HCT116 (cell line): ENCODE results near the gene IP6K2. TPM values are rescaled to one million over a fixed set of nuclear protein-coding genes. Genes with fewer than 3 reads are reported as not detected.

Experiments
- ATAC-seq: fragments of 200-7000 bp; cut with Tn5 transposase; 2 replicates; pipeline ENCODE4 v1.9.1; 2020; ENCODE audit warnings: mild to moderate bottlenecking, moderate library complexity
- BruUV-seq: library from RNA; stranded (reverse); fragments of 400-500 nt; replicated peaks from 2 replicates; lab custom pipeline; 2021; lab: Mats Ljungman, UMichigan
- CTCF ChIA-PET: fragments of 300-600 bp; sonication (Branson Sonifier 250); formaldehyde crosslinking; loops from one replicate; lab custom pipeline; 2021; ENCODE audit warnings: antibody characterized with exemption; lab: Charles Lee
- POLR2A ChIA-PET: fragments of 300-600, 350-600 bp; sonication (Branson Sonifier 250); formaldehyde crosslinking; loops from one replicate; lab custom pipeline; 2021; ENCODE audit warnings: antibody characterized with exemption; lab: Charles Lee
- RAD21 ChIA-PET, 2 experiments: fragments of 300-600 bp; sonication (Branson Sonifier 250); formaldehyde crosslinking; loops; one replicate each; lab custom pipeline; 2023; ENCODE audit warnings: low total read pairs in 2 of 2; ENCODE audit not compliant: uncharacterized antibody in 2 of 2, unreplicated experiment in 2 of 2, low non-redundant PET in 1 of 2; lab: Charles Lee
- DNase-seq: peaks from one replicate; pipeline ENCODE4 v3.0.0-alpha.2; 2010; ENCODE audit warnings: low read depth, low spot score
- H2AFZ ChIP-seq: fragments of 200-600 bp; shearing (Covaris generic), sonication (generic); 2 replicates; pipeline ENCODE4 v1.6.1; 2017; ENCODE audit warnings: low read depth, mixed run types, mixed read lengths, antibody characterized with exemption, low read length; ENCODE audit not compliant: poor library complexity, severe bottlenecking
- H3K27ac ChIP-seq: 2 replicates; pipeline ENCODE4 v1.5.1; 2012; ENCODE audit warnings: low read depth, low read length
- H3K27me3 ChIP-seq: fragments of 200-600 bp; sonication (generic); 2 replicates; pipeline ENCODE4 v1.6.1; 2016; ENCODE audit warnings: mixed run types, low read length, mixed read lengths; ENCODE audit not compliant: insufficient read depth
- H3K36me3 ChIP-seq, 2 experiments: fragments of 200-500 bp in 1 of 2; fragments of 200-600 bp in 1 of 2; sonication (Bioruptor generic) in 1 of 2; sonication (generic) in 1 of 2; 2 replicates each; pipeline versions ENCODE4 v1.5.1 to v1.6.1; 2014 to 2016; ENCODE audit warnings: low read length in 2 of 2, inconsistent platforms in 1 of 2, mixed read lengths in 1 of 2, mixed run types in 1 of 2; ENCODE audit not compliant: insufficient read depth in 2 of 2, control insufficient read depth in 1 of 2
- H3K4me1 ChIP-seq, 2 experiments: fragments of 200-600 bp in 1 of 2; sonication (generic) in 1 of 2; 2 replicates each; pipeline versions ENCODE4 v1.5.1 to v1.6.1; 2012 to 2017; ENCODE audit warnings: low read length in 2 of 2, inconsistent platforms in 1 of 2, mild to moderate bottlenecking in 1 of 2, mixed read lengths in 1 of 2, mixed run types in 1 of 2, moderate library complexity in 1 of 2; ENCODE audit not compliant: insufficient read depth in 2 of 2, control insufficient read depth in 1 of 2
- H3K4me2 ChIP-seq: fragments of 200-600 bp; sonication (generic); 2 replicates; pipeline ENCODE4 v1.6.1; 2017; ENCODE audit warnings: mixed run types, low read length, mixed read lengths
- H3K4me3 ChIP-seq, 2 experiments: fragments of 200-600 bp in 1 of 2; sonication (generic) in 1 of 2; replicated peaks in 1 of 2; 2 replicates each; pipeline ENCODE4 v1.5.1; 2011 to 2016; ENCODE audit warnings: low read length in 2 of 2, control low read depth in 1 of 2, low read depth in 1 of 2, mild to moderate bottlenecking in 1 of 2, mixed read lengths in 1 of 2, mixed run types in 1 of 2
- H3K79me2 ChIP-seq: fragments of 200-600 bp; sonication (generic); 2 replicates; pipeline ENCODE4 v1.6.1; 2017; ENCODE audit warnings: mild to moderate bottlenecking, mixed run types, low read length, moderate library complexity, mixed read lengths; ENCODE audit not compliant: insufficient read depth
- H3K9ac ChIP-seq: fragments of 200-600 bp; sonication (generic); 2 replicates; pipeline ENCODE4 v1.6.1; 2016; ENCODE audit warnings: low read length, mixed read lengths
- H3K9me2 ChIP-seq: fragments of 200-600 bp; sonication (generic), shearing (Covaris generic); 2 replicates; pipeline ENCODE4 v1.6.1; 2017; ENCODE audit warnings: mixed run types, mild to moderate bottlenecking, moderate library complexity; ENCODE audit not compliant: insufficient read depth
- H3K9me3 ChIP-seq, 2 experiments: fragments of 200-500 bp in 1 of 2; fragments of 200-600 bp in 1 of 2; sonication (Bioruptor generic) in 1 of 2; sonication (generic) in 1 of 2; 2 replicates each; pipeline ENCODE4 v1.6.1; 2014 to 2017; ENCODE audit warnings: low read length in 2 of 2, mixed read lengths in 2 of 2, inconsistent platforms in 1 of 2, low read depth in 1 of 2, mild to moderate bottlenecking in 1 of 2, mixed run types in 1 of 2, moderate library complexity in 1 of 2; ENCODE audit not compliant: control insufficient read depth in 1 of 2, insufficient read depth in 1 of 2
- H4K20me1 ChIP-seq: fragments of 200-600 bp; sonication (generic), shearing (Covaris generic); 2 replicates; pipeline ENCODE4 v1.6.1; 2017; ENCODE audit warnings: mixed run types, mild to moderate bottlenecking, moderate library complexity; ENCODE audit not compliant: insufficient read depth
- CEBPB ChIP-seq: IDR thresholded peaks from 2 replicates; pipeline ENCODE4 v1.6.1; 2012; ENCODE audit warnings: low read depth
- EZH2 ChIP-seq: fragments of 200-600 bp; sonication (generic); IDR thresholded peaks from 2 replicates; pipeline ENCODE4 v1.6.1; 2017; ENCODE audit warnings: antibody characterized with exemption, mixed run types
- EZH2phosphoT487 ChIP-seq: fragments of 200-600 bp; IDR thresholded peaks from 2 replicates; pipeline ENCODE4 v1.6.1; 2018; ENCODE audit warnings: antibody characterized with exemption, borderline replicate concordance
- FOSL1 ChIP-seq: IDR thresholded peaks from 2 replicates; pipeline ENCODE4 v1.6.1; 2012; ENCODE audit warnings: low read depth
- JUND ChIP-seq: IDR thresholded peaks from 2 replicates; pipeline ENCODE4 v1.6.1; 2012
- POLR2AphosphoS5 ChIP-seq: IDR thresholded peaks from 2 replicates; pipeline ENCODE4 v1.6.1; 2011; ENCODE audit warnings: mild to moderate bottlenecking, low read depth, low read length, moderate library complexity
- RAD21 ChIP-seq: IDR thresholded peaks from 2 replicates; pipeline ENCODE4 v1.6.1; 2012; ENCODE audit warnings: low read depth, mild to moderate bottlenecking
- SIN3A ChIP-seq: IDR thresholded peaks from 2 replicates; pipeline ENCODE4 v1.6.1; 2012; ENCODE audit warnings: low read depth
- SP1 ChIP-seq: IDR thresholded peaks from 2 replicates; pipeline ENCODE4 v1.6.1; 2012; ENCODE audit warnings: low read depth
- SRF ChIP-seq: IDR thresholded peaks from 2 replicates; pipeline ENCODE4 v1.6.1; 2012; ENCODE audit warnings: low read depth
- TCF7L2 ChIP-seq: IDR thresholded peaks from 2 replicates; pipeline ENCODE4 v1.7.0; 2011; ENCODE audit warnings: borderline replicate concordance, inconsistent platforms; ENCODE audit not compliant: insufficient read depth, insufficient read length; ENCODE audit errors: extremely low read depth
- YY1 ChIP-seq: IDR thresholded peaks from 2 replicates; pipeline ENCODE4 v1.6.1; 2011; ENCODE audit warnings: low read length, low read depth, moderate library complexity, mild to moderate bottlenecking; ENCODE audit not compliant: insufficient replicate concordance; ENCODE audit errors: extremely low read depth
- ZFX ChIP-seq: fragments of 450-650 bp; IDR thresholded peaks from 2 replicates; pipeline ENCODE4 v1.6.1; 2017
- ZNF274 ChIP-seq: fragments of 200-500 bp; sonication (Bioruptor generic); IDR thresholded peaks from 2 replicates; pipeline ENCODE4 v1.6.1; 2014; ENCODE audit warnings: mild to moderate bottlenecking, low read depth, low read length, inconsistent platforms
- intact Hi-C: fragments of 100-400 bp; cut with micrococcal nuclease; formaldehyde crosslinking; loops from 2 replicates; pipeline ENCODE4 v1.10.0; 2022
- total RNA-seq: library from RNA; stranded (reverse); gene quantifications from one replicate; pipeline ENCODE4 v1.2.1, GENCODE V29; 2021; ENCODE audit not compliant: unreplicated experiment
- TF ChIP-seq, protein P1 (sequence below): IDR thresholded peaks from 2 replicates; pipeline ENCODE4 v1.6.1; 2012
- TF ChIP-seq, protein P2 (sequence below): IDR thresholded peaks from 2 replicates; pipeline ENCODE4 v1.6.1; 2011; ENCODE audit warnings: mild to moderate bottlenecking, low read length, moderate library complexity; ENCODE audit not compliant: insufficient replicate concordance; ENCODE audit errors: extremely low read depth

IP6K2 gene
- total RNA-seq, 1 experiment from 2014 or later = 89.5 TPM

DNA sequence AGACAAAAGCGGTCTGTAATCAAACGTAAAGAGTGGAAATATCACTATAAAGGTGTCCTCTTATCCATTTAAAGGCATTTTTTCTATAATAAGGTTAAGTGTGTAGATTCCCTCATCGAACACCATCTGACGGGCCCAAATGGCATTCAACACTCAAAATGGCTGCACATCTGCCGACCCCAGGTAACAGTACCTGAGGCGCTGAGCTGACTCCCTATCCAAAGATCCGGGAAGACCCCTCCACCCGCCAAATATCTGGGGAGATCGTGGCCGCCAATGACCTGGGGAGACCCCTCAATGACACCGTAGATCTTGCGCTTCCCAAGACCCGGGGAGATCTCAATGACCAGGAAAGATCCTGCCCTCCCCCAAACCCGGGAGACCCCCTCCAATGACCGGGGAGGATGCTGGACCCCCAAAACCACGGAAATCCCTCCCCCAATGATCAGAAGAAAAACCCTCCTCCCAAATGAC, 476 bp downstream of the IP6K2 start:
- POLR2A ChIA-PET = interaction anchor here (0.8 to 1.4 kb wide), 6 partner anchors 12 to 202 kb away, joined by 3 to 8 read pairs (median 4); partner anchors contain the start of gene ARIH2
- peak overlapping the region; percentile 82 for H3K4me2 ChIP-seq
- H3K27ac ChIP-seq = peak overlapping the region; percentile 74
- RAD21 ChIA-PET = interaction anchor here in 1 of 2 experiments (1.7 kb wide), 1 partner anchor 24 kb away, joined by 5 read pairs; no protein-coding TSS in a partner anchor
- no peaks in the 10 kb centered on the region for H3K27me3 ChIP-seq
- TF ChIP-seq EZH2phosphoT487 (no peak), YY1 (peak; percentile 90)
- H3K9me2 ChIP-seq = no peaks in the 10 kb centered on the region
- BruUV-seq = no TSS peak
- CTCF ChIA-PET = interaction anchor here (1.1 to 1.2 kb wide), 2 partner anchors 23 to 280 kb away, joined by 4 to 12 read pairs; no protein-coding TSS in a partner anchor
- peaks cover 54% of the 10 kb centered on the region for H3K79me2 ChIP-seq
- intact Hi-C loops = no loop called here
- H4K20me1 ChIP-seq = peaks cover 8% of the 10 kb centered on the region; the same call in 1 of the 2 replicates
- DNase-seq = no peak
- H3K4me1 ChIP-seq = peaks cover 12 to 18% of the 10 kb centered on the region in 2 experiments
- H3K36me3 ChIP-seq = peaks cover 15 to 21% of the 10 kb centered on the region in 2 experiments
- no peaks in the 10 kb centered on the region for H3K9me3 ChIP-seq
- H3K4me3 ChIP-seq = peak overlapping the region; percentile 85 to 100
- peak overlapping the region; percentile 99 for H3K9ac ChIP-seq
- H2AFZ ChIP-seq = no peak overlapping the region
- ATAC-seq = peak; percentile 42

DNA sequence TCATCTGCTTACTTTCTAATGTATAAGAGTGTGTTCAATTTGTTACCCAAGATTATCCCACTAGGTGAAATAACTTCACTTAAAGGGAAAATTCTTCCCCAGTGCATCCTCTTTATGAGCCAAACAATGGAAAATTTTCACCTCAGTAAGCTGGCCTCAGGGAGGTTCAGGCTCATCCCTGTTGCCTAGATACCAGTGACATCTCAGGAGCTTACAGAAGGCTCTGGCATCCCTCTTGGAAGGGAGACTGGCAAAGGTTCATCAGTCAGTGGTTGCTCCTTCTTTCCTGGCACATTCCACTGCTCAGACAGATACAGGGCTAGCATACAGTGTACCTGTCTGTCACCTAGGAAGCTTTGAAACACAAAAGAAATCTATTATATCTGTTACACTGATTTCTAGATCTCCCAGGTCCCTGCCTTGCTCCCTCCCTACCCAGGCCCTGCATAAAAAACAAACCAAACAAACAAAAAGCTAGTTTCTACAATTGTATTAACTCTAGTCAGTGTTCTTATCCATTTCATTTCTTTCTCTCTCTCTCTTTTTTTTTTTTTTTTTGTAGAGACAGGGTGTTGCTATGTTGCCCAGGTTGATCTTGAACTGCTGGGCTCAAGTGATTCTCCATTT, 1.7 kb downstream of the IP6K2 start:
- Histone ChIP-seq H3K4me2 (peak overlapping the region; percentile 82), H3K79me2 (peaks cover 66% of the 10 kb centered on the region), H3K27ac (no peak overlapping the region), H3K36me3 (peaks cover 21 to 29% of the 10 kb centered on the region in 2 experiments), H3K4me3 (peak overlapping the region; percentile 85 to 100; a peak in 3 of 4 replicates), H3K9me2 (no peaks in the 10 kb centered on the region), H2AFZ (no peak overlapping the region), H3K9ac (peak overlapping the region; percentile 99), H4K20me1 (peaks cover 13% of the 10 kb centered on the region; the same call in 1 of the 2 replicates), H3K9me3 (no peaks in the 10 kb centered on the region), H3K4me1 (peaks cover 12 to 18% of the 10 kb centered on the region in 2 experiments), H3K27me3 (no peaks in the 10 kb centered on the region)
- ChIA-PET CTCF (no interaction called here), RAD21 (no interaction called here), POLR2A (no interaction called here)
- intact Hi-C loops = no loop called here
- DNase-seq (no peak), ATAC-seq (no peak)
- no TSS peak for BruUV-seq
- TF ChIP-seq ZNF274 (no peak), FOSL1 (no peak), TCF7L2 (no peak), POLR2AphosphoS5 (no peak), SRF (no peak), RAD21 (no peak), CEBPB (no peak), JUND (no peak), ZFX (no peak), SP1 (no peak), EZH2 (no peak), SIN3A (no peak)
- TF ChIP-seq, protein P1, sequence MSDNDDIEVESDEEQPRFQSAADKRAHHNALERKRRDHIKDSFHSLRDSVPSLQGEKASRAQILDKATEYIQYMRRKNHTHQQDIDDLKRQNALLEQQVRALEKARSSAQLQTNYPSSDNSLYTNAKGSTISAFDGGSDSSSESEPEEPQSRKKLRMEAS = no peak
- TF ChIP-seq, protein P2, sequence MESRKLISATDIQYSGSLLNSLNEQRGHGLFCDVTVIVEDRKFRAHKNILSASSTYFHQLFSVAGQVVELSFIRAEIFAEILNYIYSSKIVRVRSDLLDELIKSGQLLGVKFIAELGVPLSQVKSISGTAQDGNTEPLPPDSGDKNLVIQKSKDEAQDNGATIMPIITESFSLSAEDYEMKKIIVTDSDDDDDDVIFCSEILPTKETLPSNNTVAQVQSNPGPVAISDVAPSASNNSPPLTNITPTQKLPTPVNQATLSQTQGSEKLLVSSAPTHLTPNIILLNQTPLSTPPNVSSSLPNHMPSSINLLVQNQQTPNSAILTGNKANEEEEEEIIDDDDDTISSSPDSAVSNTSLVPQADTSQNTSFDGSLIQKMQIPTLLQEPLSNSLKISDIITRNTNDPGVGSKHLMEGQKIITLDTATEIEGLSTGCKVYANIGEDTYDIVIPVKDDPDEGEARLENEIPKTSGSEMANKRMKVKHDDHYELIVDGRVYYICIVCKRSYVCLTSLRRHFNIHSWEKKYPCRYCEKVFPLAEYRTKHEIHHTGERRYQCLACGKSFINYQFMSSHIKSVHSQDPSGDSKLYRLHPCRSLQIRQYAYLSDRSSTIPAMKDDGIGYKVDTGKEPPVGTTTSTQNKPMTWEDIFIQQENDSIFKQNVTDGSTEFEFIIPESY = no peak
